Stomach smooth muscle (tissue), 2 donors: ENCODE data around the gene ZC3H12C.
A peak's percentile ranks its signal among the peaks of the same experiment; 100 is the strongest.
"Not testable (repeated sequence)": the region's sequence is repeated elsewhere in the genome, so short reads cannot be mapped to it uniquely, and the experiment has no call there.

Experiments
- H3K27ac ChIP-seq: one replicate; pipeline ENCODE4 v1.7.0; 2013; ENCODE audit warnings: mild to moderate bottlenecking, low read length, inconsistent platforms
- H3K27me3 ChIP-seq, 2 donors: one replicate each; pipeline ENCODE4 v1.7.0; 2013; ENCODE audit warnings: low read length in 2 of 2; ENCODE audit not compliant: insufficient read depth in 2 of 2, control insufficient read depth in 1 of 2
- H3K36me3 ChIP-seq, 2 donors: one replicate each; pipeline ENCODE4 v1.7.0; 2013; ENCODE audit warnings: low read length in 2 of 2; ENCODE audit not compliant: control insufficient read depth in 2 of 2, insufficient read depth in 2 of 2
- H3K4me1 ChIP-seq: one replicate; pipeline ENCODE4 v1.7.0; 2013; ENCODE audit warnings: low read length; ENCODE audit not compliant: control insufficient read depth, insufficient read depth
- H3K4me3 ChIP-seq, 2 donors: one replicate each; pipeline ENCODE4 v1.7.0; 2013; ENCODE audit warnings: low read length in 2 of 2
- H3K9ac ChIP-seq, 2 donors: one replicate each; pipeline ENCODE4 v1.7.0; 2013; ENCODE audit warnings: low read length in 2 of 2, mild to moderate bottlenecking in 1 of 2
- H3K9me3 ChIP-seq, 2 donors: one replicate each; pipeline ENCODE4 v1.7.0; 2013; ENCODE audit warnings: low read length in 2 of 2; ENCODE audit not compliant: control insufficient read depth in 2 of 2
- donor health status: healthy.
- donor health status: Pancreatic carcinoma.

Gene ZC3H12C

GRCh38 chr11:110199184-110199981 lies 106.2 kb downstream of the ZC3H12C start:
- Histone ChIP-seq H3K4me3 (no peak overlapping the region), H3K36me3 (no peaks in the 10 kb centered on the region), H3K27me3 (no peaks in the 10 kb centered on the region), H3K9ac (no peak overlapping the region), H3K4me1 (no peaks in the 10 kb centered on the region), H3K27ac (no peak overlapping the region), H3K9me3 (no peaks in the 10 kb centered on the region)

GRCh38 chr11:110200241-110200640 lies 107.0 kb downstream of the ZC3H12C start:
- Histone ChIP-seq H3K27ac (no peak overlapping the region), H3K4me1 (no peaks in the 10 kb centered on the region), H3K27me3 (no peaks in the 10 kb centered on the region), H3K9me3 (no peaks in the 10 kb centered on the region), H3K4me3 (no peak overlapping the region), H3K36me3 (no peaks in the 10 kb centered on the region), H3K9ac (no peak overlapping the region)

DNA sequence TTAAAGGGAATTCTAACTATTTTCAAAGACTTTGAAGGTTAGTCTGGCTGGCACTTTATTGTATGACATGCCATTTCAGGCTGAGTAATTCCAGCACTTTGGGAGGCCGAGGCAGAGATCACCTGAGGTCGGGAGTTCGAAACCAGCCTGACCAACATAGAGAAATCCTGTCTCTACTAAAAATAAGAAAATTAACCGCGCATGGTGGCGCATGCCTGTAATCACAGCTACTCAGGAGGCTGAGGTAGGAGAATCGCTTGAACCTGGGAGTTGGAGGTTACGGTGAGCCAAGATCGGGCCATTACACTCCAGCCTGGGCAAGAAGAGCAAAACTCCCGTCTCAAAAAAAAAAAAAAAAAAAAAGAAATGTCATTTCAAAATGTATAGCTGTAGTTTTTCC lies 107.6 kb downstream of the ZC3H12C start:
- H3K36me3 ChIP-seq: no peaks in the 10 kb centered on the region
- H3K4me1 ChIP-seq: no peaks in the 10 kb centered on the region
- H3K9ac ChIP-seq: no peak overlapping the region
- H3K9me3 ChIP-seq: no peaks in the 10 kb centered on the region
- no peak overlapping the region for H3K4me3 ChIP-seq
- H3K27me3 ChIP-seq: no peaks in the 10 kb centered on the region
- H3K27ac ChIP-seq: no peak overlapping the region

GRCh38 chr11:110207123-110207522 lies 113.9 kb downstream of the ZC3H12C start:
- no peaks in the 10 kb centered on the region for H3K9me3 ChIP-seq
- H3K4me1 ChIP-seq: no peaks in the 10 kb centered on the region
- H3K27ac ChIP-seq: no peak overlapping the region
- no peaks in the 10 kb centered on the region for H3K27me3 ChIP-seq
- H3K4me3 ChIP-seq: no peak overlapping the region
- H3K9ac ChIP-seq: no peak overlapping the region
- no peaks in the 10 kb centered on the region for H3K36me3 ChIP-seq

- H3K27ac ChIP-seq, H3K27me3 ChIP-seq, H3K36me3 ChIP-seq, H3K9ac ChIP-seq, H3K4me1 ChIP-seq, H3K9me3 ChIP-seq: not testable (repeated sequence)
- H3K4me3 ChIP-seq: peak overlapping the region in 1 of 2 donors; percentile 15
Observed at GRCh38 chr11:110208678-110209312, 115.6 kb downstream of the ZC3H12C start.

DNA sequence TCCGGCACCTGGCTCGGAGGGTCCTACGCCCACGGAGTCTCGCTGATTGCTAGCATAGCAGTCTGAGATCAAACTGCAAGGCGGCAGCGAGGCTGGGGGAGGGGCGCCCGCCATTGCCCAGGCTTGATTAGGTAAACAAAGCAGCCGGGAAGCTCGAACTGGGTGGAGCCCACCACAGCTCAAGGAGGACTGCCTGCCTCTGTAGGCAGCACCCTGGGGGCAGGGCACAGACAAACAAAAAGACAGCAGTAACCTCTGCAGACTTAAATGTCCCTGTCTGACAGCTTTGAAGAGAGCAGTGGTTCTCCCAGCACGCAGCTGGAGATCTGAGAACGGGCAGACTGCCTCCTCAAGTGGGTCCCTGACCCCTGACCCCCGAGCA lies 116.1 kb downstream of the ZC3H12C start:
- H3K9me3 ChIP-seq, H3K9ac ChIP-seq, H3K27me3 ChIP-seq, H3K4me1 ChIP-seq, H3K36me3 ChIP-seq, H3K4me3 ChIP-seq, H3K27ac ChIP-seq: not testable (repeated sequence)

GRCh38 chr11:110217223-110217877 lies 124.2 kb downstream of the ZC3H12C start:
- no peak overlapping the region for H3K27ac ChIP-seq
- H3K27me3 ChIP-seq: no peaks in the 10 kb centered on the region
- H3K4me3 ChIP-seq: no peak overlapping the region
- peaks cover 0 to 4% of the 10 kb centered on the region in 2 donors for H3K36me3 ChIP-seq
- no peak overlapping the region for H3K9ac ChIP-seq
- H3K9me3 ChIP-seq: no peaks in the 10 kb centered on the region
- no peaks in the 10 kb centered on the region for H3K4me1 ChIP-seq

GRCh38 chr11:110217936-110218335 lies 124.7 kb downstream of the ZC3H12C start:
- H3K27ac ChIP-seq: no peak overlapping the region
- peaks cover 0 to 4% of the 10 kb centered on the region in 2 donors for H3K36me3 ChIP-seq
- no peaks in the 10 kb centered on the region for H3K4me1 ChIP-seq
- no peak overlapping the region for H3K4me3 ChIP-seq
- H3K27me3 ChIP-seq: no peaks in the 10 kb centered on the region
- no peaks in the 10 kb centered on the region for H3K9me3 ChIP-seq
- no peak overlapping the region for H3K9ac ChIP-seq

DNA sequence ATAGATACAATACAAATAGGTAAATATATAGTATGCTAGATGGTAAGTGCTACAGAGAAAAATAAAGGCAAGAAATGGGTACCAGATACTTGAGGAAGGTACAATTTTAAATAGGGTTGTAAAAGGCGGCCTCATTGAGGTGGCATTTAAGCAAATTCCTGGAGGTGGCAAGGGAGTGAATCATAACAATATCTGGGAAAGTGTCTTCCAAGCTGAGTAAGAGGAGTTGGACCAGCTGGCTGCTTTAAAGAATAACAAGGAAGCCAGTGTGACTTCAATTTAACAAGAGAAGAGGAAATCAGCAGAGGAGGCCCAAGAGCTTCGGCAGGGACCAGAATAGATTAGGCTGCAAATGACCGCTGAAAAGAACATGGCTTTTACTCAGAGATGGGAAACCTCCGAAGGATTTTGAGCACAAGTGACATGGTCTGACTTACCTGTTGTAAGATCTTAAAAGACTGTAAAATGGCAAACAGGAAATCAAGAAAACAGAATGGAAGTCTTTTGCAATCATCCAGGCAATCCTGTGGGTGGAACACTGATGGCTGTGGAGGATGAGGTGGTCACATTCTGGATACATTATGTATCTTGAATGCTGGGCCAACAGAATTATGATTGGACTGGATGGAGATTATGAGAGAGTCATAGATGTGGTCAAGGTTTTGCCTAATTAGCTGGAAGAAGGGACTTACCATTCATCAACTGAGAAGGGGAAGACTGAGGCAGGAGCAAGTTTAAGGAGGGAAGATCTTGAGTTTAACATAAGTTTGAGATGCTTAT lies 126.0 kb downstream of the ZC3H12C start:
- Histone ChIP-seq H3K4me1 (no peaks in the 10 kb centered on the region), H3K9ac (no peak overlapping the region), H3K27me3 (no peaks in the 10 kb centered on the region)

More for the DNA sequence above, 126.0 kb downstream of the ZC3H12C start:
- no peak overlapping the region for H3K27ac ChIP-seq
- peaks cover 0 to 4% of the 10 kb centered on the region in 2 donors for H3K36me3 ChIP-seq
- no peaks in the 10 kb centered on the region for H3K9me3 ChIP-seq
- H3K4me3 ChIP-seq: no peak overlapping the region
